Adipose tissue (tissue), 3 donors: Measurements from ENCODE around the gene CCDC126. TPM values are rescaled to one million over a fixed set of nuclear protein-coding genes. Genes with fewer than 3 reads are reported as not detected.

Experiments
- H3K27ac ChIP-seq: one replicate; pipeline ENCODE4 v1.5.1; 2013; ENCODE audit warnings: low read depth, low read length
- WGBS, 3 donors: extraction: QIAGEN DNeasy Blood & Tissue Kit; methylation state at CpG; one replicate each; pipeline ENCODE4 v1.1.7; 2013; 5-methylcytosine and 5-hydroxymethylcytosine counted together
- polyA plus RNA-seq, 3 donors: library from polyadenylated mRNA; stranded (reverse); fragments of 200-250 nt; gene quantifications; one replicate each; pipeline ENCODE4 v1.2.3, GENCODE V29; 2013
- donor health status: healthy with polysubstance abuse.
- donor health status: Bipolar disorder and iron deficiency.
- donor health status: healthy.

The CCDC126 gene
- polyA plus RNA-seq, 3 donors = 4.3 to 5.4 (median 4.7) TPM

DNA sequence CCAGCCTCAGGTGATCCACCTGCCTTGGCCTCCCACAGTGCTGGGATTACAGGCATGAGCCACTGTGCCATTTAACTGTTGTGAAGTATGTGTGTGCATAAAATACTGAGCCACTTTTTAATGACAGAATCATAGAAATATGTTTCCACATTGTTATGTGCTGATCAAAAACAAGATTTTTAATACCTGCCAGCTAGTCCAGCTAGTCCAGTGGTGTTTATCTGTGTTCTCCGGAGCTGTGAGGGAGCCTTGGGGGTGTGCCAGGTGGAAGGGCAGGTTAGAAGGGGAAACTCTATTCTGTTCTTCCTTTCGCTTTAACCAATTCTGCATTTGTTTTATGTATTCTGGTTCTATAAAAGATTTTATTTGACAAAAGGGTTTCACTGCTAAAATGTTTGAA is 89.8 kb downstream of the CCDC126 start:
- 30 to 79% (median 72%) methylated on average over 2 of the region's 2 CpGs for WGBS, 3 donors
- H3K27ac ChIP-seq = no peak overlapping the region

DNA sequence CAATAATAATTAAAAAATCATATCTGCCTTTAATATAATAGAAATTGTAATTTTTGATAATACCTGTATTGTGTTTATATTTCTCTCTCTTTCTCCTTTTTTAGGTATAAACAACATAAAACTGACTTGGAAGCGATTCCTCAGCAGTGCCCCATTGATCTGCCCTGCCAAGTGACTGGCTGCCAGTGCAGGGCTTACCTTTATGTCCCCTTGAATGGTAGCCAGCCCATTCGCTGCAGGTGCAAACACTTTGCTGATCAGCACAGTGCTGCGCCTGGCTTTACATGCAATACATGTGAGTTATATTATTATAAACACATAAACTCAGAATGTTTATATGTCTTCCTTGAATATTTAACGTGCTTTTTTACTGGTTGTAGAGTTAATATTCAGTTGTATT is 92.0 kb downstream of the CCDC126 start:
- 67 to 92% (median 84%) methylated on average over 4 of the region's 4 CpGs for WGBS, 3 donors
- H3K27ac ChIP-seq = no peak overlapping the region

DNA sequence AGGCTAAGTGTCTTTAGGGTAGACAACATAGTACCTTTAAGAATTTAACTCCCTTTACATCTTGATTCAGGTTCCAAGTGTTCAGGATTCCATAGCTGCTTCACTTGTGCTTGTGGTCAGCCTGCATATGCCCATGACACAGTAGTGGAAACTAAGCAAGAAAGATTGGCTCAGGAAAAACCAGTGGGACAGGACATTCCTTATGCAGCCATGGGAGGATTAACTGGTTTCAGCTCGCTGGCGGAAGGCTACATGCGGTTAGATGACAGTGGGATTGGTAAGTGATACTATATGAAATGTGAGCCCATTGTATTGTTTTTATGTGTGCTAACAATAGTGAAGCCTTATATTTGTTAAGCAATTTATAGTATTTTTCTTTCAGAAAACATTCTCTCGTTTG is 94.1 kb downstream of the CCDC126 start:
- WGBS, 3 donors = 81 to 90% (median 88%) methylated on average over 4 of the region's 4 CpGs
- no peak overlapping the region for H3K27ac ChIP-seq

DNA sequence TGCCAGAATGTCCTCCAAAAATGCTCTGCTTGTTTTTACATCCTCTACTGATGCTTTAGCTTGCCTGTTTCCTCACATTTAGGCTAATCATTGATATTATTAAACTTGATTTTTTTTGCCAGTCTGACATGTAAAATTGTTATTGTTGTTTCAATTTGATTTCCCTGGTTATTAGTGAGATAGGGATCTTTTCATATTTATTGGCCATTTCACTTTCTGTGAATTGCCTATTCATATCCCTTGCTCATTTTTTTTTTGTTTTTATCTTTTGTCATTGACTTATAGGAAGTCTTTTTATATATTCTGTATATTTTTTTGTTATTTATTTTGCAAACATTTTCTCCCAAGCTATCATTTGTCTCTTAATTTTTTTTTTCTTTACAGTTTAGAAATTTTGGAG is 96.0 kb downstream of the CCDC126 start:
- no peak overlapping the region for H3K27ac ChIP-seq

Other genes with a start within 250 kb of the CCDC126 start
- gene IGF2BP3, start 126.9 kb upstream of the CCDC126 start, polyA plus RNA-seq = under 1 TPM; 0.07 to 0.68 (median 0.45) TPM
- 10 to 100 TPM; 19.4 to 65.8 (median 37.2) TPM for gene TRA2A, start 65.4 kb upstream of the CCDC126 start, polyA plus RNA-seq
- 10 to 100 TPM in 1 of 3 donors, 1 to 10 TPM in 2; 3.1 to 14.7 (median 6.4) TPM for gene FAM221A, start 82.8 kb downstream of the CCDC126 start, polyA plus RNA-seq
- gene STK31, start 112.8 kb downstream of the CCDC126 start, polyA plus RNA-seq = under 1 TPM; 0.13 to 0.49 (median 0.34) TPM